Liver (tissue), 9 donors: ENCODE data around the gene ZNF577. TPM values are rescaled to one million over a fixed set of nuclear protein-coding genes. Genes with fewer than 3 reads are reported as not detected.

Experiments
- DNase-seq: peaks from one replicate; pipeline ENCODE4 v3.0.0-alpha.2; 2017; ENCODE audit warnings: low spot score
- H3K27ac ChIP-seq, 2 donors: one replicate each; pipeline ENCODE4 v1.7.0; 2013; ENCODE audit warnings: inconsistent platforms in 2 of 2, low read length in 2 of 2, control low read depth in 1 of 2, low read depth in 1 of 2, mild to moderate bottlenecking in 1 of 2
- H3K27me3 ChIP-seq, 4 donors: one replicate each; pipeline versions ENCODE4 v1.6.1 to v1.7.0; 2013; ENCODE audit warnings: low read length in 3 of 4, inconsistent platforms in 1 of 4, mild to moderate bottlenecking in 1 of 4, moderate library complexity in 1 of 4; ENCODE audit not compliant: control insufficient read depth in 4 of 4, insufficient read depth in 4 of 4
- H3K36me3 ChIP-seq, 4 donors: one replicate each; pipeline versions ENCODE4 v1.6.1 to v1.7.0; 2013; ENCODE audit warnings: low read length in 3 of 4, mild to moderate bottlenecking in 3 of 4, low read depth in 1 of 4, moderate library complexity in 1 of 4; ENCODE audit not compliant: control insufficient read depth in 4 of 4, insufficient read depth in 3 of 4
- H3K4me1 ChIP-seq, 4 donors: one replicate each; pipeline versions ENCODE4 v1.6.1 to v1.7.0; 2013; ENCODE audit warnings: low read length in 3 of 4, mild to moderate bottlenecking in 3 of 4, moderate library complexity in 1 of 4; ENCODE audit not compliant: control insufficient read depth in 4 of 4, insufficient read depth in 4 of 4
- H3K4me3 ChIP-seq, 3 donors: one replicate each; pipeline versions ENCODE4 v1.6.1 to v1.7.0; 2013; ENCODE audit warnings: low read length in 3 of 3, control low read depth in 1 of 3, low read depth in 1 of 3, mild to moderate bottlenecking in 1 of 3
- H3K9ac ChIP-seq, 2 donors: one replicate each; pipeline ENCODE4 v1.7.0; 2013; ENCODE audit warnings: low read length in 2 of 2, mild to moderate bottlenecking in 2 of 2, moderate library complexity in 2 of 2, control low read depth in 1 of 2, low read depth in 1 of 2
- H3K9me3 ChIP-seq, 4 donors: one replicate each; pipeline versions ENCODE4 v1.6.1 to v1.7.0; 2013; ENCODE audit warnings: low read length in 3 of 4; ENCODE audit not compliant: control insufficient read depth in 4 of 4
- ATF3 ChIP-seq: IDR thresholded peaks from 2 replicates; pipeline ENCODE4 v1.6.1; 2016; ENCODE audit warnings: antibody characterized with exemption
- EGR1 ChIP-seq, 2 donors: IDR thresholded peaks; 2 replicates each; pipeline ENCODE4 v1.6.1; 2016 to 2018; ENCODE audit warnings: antibody characterized with exemption in 2 of 2, low read depth in 2 of 2
- FOXA1 ChIP-seq: IDR thresholded peaks from 2 replicates; pipeline ENCODE4 v1.6.1; 2016; ENCODE audit warnings: antibody characterized with exemption
- FOXA2 ChIP-seq: IDR thresholded peaks from 2 replicates; pipeline ENCODE4 v1.6.1; 2016; ENCODE audit warnings: antibody characterized with exemption
- GABPA ChIP-seq, 2 donors: IDR thresholded peaks in 1 of 2; conservative IDR thresholded peaks in 1 of 2; 2 replicates each; pipeline ENCODE4 v1.6.1; 2016; ENCODE audit warnings: antibody characterized with exemption in 2 of 2, mild to moderate bottlenecking in 1 of 2, moderate library complexity in 1 of 2
- HNF4A ChIP-seq, 2 donors: conservative IDR thresholded peaks; 2 replicates each; pipeline ENCODE4 v1.6.1; 2016; ENCODE audit warnings: antibody characterized with exemption in 2 of 2, mild to moderate bottlenecking in 2 of 2
- HNF4G ChIP-seq: IDR thresholded peaks from 2 replicates; pipeline ENCODE4 v1.6.1; 2016; ENCODE audit warnings: antibody characterized with exemption
- JUND ChIP-seq, 2 donors: IDR thresholded peaks; 2 replicates each; pipeline ENCODE4 v1.6.1; 2016; ENCODE audit warnings: antibody characterized with exemption in 2 of 2
- NR2F2 ChIP-seq: IDR thresholded peaks from 2 replicates; pipeline ENCODE4 v1.6.1; 2016; ENCODE audit warnings: antibody characterized with exemption
- RAD21 ChIP-seq, 2 donors: IDR thresholded peaks; 2 replicates each; pipeline ENCODE4 v1.6.1; 2016; ENCODE audit warnings: antibody characterized with exemption in 2 of 2, mild to moderate bottlenecking in 2 of 2
- RXRA ChIP-seq, 2 donors: IDR thresholded peaks; 2 replicates each; pipeline ENCODE4 v1.6.1; 2017 to 2018; ENCODE audit warnings: antibody characterized with exemption in 2 of 2, mild to moderate bottlenecking in 1 of 2
- SP1 ChIP-seq: IDR thresholded peaks from 2 replicates; pipeline ENCODE4 v1.6.1; 2018; ENCODE audit warnings: antibody characterized with exemption, mild to moderate bottlenecking
- TAF1 ChIP-seq: conservative IDR thresholded peaks from 2 replicates; pipeline ENCODE4 v1.6.1; 2016; ENCODE audit warnings: antibody characterized with exemption, mild to moderate bottlenecking
- YY1 ChIP-seq: IDR thresholded peaks from 2 replicates; pipeline ENCODE4 v1.6.1; 2016; ENCODE audit warnings: antibody characterized with exemption, mild to moderate bottlenecking
- ZBTB33 ChIP-seq: IDR thresholded peaks from 2 replicates; pipeline ENCODE4 v1.6.1; 2016; ENCODE audit warnings: antibody characterized with exemption
- WGBS: extraction: QIAGEN DNeasy Blood & Tissue Kit; methylation state at CpG from one replicate; pipeline ENCODE4 v1.1.7; 2013; 5-methylcytosine and 5-hydroxymethylcytosine counted together
- polyA plus RNA-seq, 2 donors: library from polyadenylated mRNA; stranded (reverse) in 1 of 2; unstranded in 1 of 2; fragments of 200-250 nt in 1 of 2; fragments of >200 nt in 1 of 2; fragmentation: Nextera tagmentation in 1 of 2; extraction: Ambion mirVana in 1 of 2; gene quantifications; one replicate each; pipeline versions ENCODE4 v1.2.1 to v1.2.3, GENCODE V29; 2013 to 2015
- total RNA-seq, 2 donors: library from RNA; depleted of rRNA; stranded (reverse); fragments of >200 nt; gene quantifications; one replicate each; pipeline ENCODE4 v1.2.3, GENCODE V29; 2014
- TF ChIP-seq, protein P1 (sequence below): IDR thresholded peaks from 2 replicates; pipeline ENCODE4 v1.6.1; 2016; ENCODE audit warnings: antibody characterized with exemption, mild to moderate bottlenecking
- TF ChIP-seq, protein P2 (sequence below): IDR thresholded peaks from 2 replicates; pipeline ENCODE4 v1.6.1; 2016; ENCODE audit warnings: antibody characterized with exemption
- TF ChIP-seq, protein P3 (sequence below): fragments of 150-350 bp; IDR thresholded peaks from 2 replicates; pipeline ENCODE4 v1.5.1; 2017; ENCODE audit warnings: improper control_type of control experiment, low read depth, low read length; ENCODE audit not compliant: missing input control
- donor health status: healthy.
- donor health status: healthy.
- donor health status: healthy.
- donor health status: healthy.
- donor health status: healthy.

The ZNF577 gene
- 1 to 10 TPM; 3.1 to 5.4 TPM for total RNA-seq
- polyA plus RNA-seq, result 1 to 10 TPM; 2.0 to 2.6 TPM

GRCh38 chr19:51887522-51888498, at the start of gene ZNF577:
TSS of gene ZNF577 (minus strand) at chr19:51887951. CDS start at chr19:51880382, 7,569 bp downstream.
- Histone ChIP-seq H3K9ac (peak within 1 kb of the TSS in 1 of 2 donors; percentile 43), H3K27me3 (no peaks in the 10 kb centered on the region), H3K4me1 (peaks cover 0 to 3% (median under 1%) of the 10 kb centered on the region in 4 donors), H3K36me3 (peaks cover 11 to 41% (median 36%) of the 10 kb centered on the region in 4 donors), H3K4me3 (peak within 1 kb of the TSS; percentile 68 to 94 (median 79)), H3K27ac (peak within 1 kb of the TSS in 1 of 2 donors; percentile 29), H3K9me3 (peaks cover 38 to 89% (median 51%) of the 10 kb centered on the region in 4 donors)
- 4% methylated on average over 56 of the region's 56 CpGs for WGBS
- peak; percentile 88 for DNase-seq
- TF ChIP-seq FOXA1 (no peak), GABPA (IDR thresholded peaks at IDR 0.05 in 1 of 2, conservative IDR thresholded peaks at IDR 0.05 in 1 of 2) (peak in 1 of 2 donors; percentile 85), HNF4G (no peak), RAD21 (IDR thresholded peaks at IDR 0.05) (peak in 1 of 2 donors; percentile 36), TAF1 (no peak), HNF4A (conservative IDR thresholded peaks at IDR 0.05) (no peak), NR2F2 (no peak), RXRA (IDR thresholded peaks at IDR 0.05) (peak in 1 of 2 donors; percentile 22), JUND (IDR thresholded peaks at IDR 0.05) (no peak), ZBTB33 (peak; percentile 93), SP1 (peak; percentile 28), YY1 (peak; percentile 99), EGR1 (IDR thresholded peaks at IDR 0.05; ENCODE audit: low read depth in 2 of 2) (peak in 1 of 2 donors; percentile 38), FOXA2 (peak; percentile 12), ATF3 (peak; percentile 79)
- TF ChIP-seq, protein P1, sequence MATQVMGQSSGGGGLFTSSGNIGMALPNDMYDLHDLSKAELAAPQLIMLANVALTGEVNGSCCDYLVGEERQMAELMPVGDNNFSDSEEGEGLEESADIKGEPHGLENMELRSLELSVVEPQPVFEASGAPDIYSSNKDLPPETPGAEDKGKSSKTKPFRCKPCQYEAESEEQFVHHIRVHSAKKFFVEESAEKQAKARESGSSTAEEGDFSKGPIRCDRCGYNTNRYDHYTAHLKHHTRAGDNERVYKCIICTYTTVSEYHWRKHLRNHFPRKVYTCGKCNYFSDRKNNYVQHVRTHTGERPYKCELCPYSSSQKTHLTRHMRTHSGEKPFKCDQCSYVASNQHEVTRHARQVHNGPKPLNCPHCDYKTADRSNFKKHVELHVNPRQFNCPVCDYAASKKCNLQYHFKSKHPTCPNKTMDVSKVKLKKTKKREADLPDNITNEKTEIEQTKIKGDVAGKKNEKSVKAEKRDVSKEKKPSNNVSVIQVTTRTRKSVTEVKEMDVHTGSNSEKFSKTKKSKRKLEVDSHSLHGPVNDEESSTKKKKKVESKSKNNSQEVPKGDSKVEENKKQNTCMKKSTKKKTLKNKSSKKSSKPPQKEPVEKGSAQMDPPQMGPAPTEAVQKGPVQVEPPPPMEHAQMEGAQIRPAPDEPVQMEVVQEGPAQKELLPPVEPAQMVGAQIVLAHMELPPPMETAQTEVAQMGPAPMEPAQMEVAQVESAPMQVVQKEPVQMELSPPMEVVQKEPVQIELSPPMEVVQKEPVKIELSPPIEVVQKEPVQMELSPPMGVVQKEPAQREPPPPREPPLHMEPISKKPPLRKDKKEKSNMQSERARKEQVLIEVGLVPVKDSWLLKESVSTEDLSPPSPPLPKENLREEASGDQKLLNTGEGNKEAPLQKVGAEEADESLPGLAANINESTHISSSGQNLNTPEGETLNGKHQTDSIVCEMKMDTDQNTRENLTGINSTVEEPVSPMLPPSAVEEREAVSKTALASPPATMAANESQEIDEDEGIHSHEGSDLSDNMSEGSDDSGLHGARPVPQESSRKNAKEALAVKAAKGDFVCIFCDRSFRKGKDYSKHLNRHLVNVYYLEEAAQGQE, result no peak
- TF ChIP-seq, protein P2, sequence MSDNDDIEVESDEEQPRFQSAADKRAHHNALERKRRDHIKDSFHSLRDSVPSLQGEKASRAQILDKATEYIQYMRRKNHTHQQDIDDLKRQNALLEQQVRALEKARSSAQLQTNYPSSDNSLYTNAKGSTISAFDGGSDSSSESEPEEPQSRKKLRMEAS, result peak; percentile 75
- TF ChIP-seq, protein P3, sequence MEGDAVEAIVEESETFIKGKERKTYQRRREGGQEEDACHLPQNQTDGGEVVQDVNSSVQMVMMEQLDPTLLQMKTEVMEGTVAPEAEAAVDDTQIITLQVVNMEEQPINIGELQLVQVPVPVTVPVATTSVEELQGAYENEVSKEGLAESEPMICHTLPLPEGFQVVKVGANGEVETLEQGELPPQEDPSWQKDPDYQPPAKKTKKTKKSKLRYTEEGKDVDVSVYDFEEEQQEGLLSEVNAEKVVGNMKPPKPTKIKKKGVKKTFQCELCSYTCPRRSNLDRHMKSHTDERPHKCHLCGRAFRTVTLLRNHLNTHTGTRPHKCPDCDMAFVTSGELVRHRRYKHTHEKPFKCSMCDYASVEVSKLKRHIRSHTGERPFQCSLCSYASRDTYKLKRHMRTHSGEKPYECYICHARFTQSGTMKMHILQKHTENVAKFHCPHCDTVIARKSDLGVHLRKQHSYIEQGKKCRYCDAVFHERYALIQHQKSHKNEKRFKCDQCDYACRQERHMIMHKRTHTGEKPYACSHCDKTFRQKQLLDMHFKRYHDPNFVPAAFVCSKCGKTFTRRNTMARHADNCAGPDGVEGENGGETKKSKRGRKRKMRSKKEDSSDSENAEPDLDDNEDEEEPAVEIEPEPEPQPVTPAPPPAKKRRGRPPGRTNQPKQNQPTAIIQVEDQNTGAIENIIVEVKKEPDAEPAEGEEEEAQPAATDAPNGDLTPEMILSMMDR, result no peak
